Measurements from ENCODE around the gene GDF10. TPM values are rescaled to one million over a fixed set of nuclear protein-coding genes. Genes with fewer than 3 reads are reported as not detected.

The GDF10 gene
- total and polyA plus RNA-seq, 2 of the 13 experiments (the other 11 are each of a cell fraction or from before 2014, with no cell fraction given), result 0.03 TPM; not detected in 1

GRCh38 chr10:47255866-47256265 is 44.1 kb upstream of the GDF10 start:
- ATAC-seq, result no peak
- TF ChIP-seq HCFC1 (IDR thresholded peaks at IDR 0.05; ENCODE audit: low read depth, low read length) (no peak), MYNN (CRISPR knock-in tag; IDR thresholded peaks at IDR 0.05; ENCODE audit: low read depth) (no peak), CHCHD3 (CRISPR knock-in tag; IDR thresholded peaks at IDR 0.05) (no peak), ZNF709 (CRISPR knock-in tag; IDR thresholded peaks at IDR 0.05) (no peak), ZNF605 (CRISPR knock-in tag; IDR thresholded peaks at IDR 0.05) (no peak), SP2 (CRISPR knock-in tag; IDR thresholded peaks at IDR 0.05) (no peak), PITX1 (CRISPR knock-in tag; IDR thresholded peaks at IDR 0.05) (no peak), ZKSCAN5 (CRISPR knock-in tag; IDR thresholded peaks at IDR 0.05) (no peak)
- TF ChIP-seq, protein P1, sequence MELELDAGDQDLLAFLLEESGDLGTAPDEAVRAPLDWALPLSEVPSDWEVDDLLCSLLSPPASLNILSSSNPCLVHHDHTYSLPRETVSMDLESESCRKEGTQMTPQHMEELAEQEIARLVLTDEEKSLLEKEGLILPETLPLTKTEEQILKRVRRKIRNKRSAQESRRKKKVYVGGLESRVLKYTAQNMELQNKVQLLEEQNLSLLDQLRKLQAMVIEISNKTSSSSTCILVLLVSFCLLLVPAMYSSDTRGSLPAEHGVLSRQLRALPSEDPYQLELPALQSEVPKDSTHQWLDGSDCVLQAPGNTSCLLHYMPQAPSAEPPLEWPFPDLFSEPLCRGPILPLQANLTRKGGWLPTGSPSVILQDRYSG (CRISPR knock-in tag; IDR thresholded peaks at IDR 0.05), result no peak
- TF ChIP-seq, protein P2, sequence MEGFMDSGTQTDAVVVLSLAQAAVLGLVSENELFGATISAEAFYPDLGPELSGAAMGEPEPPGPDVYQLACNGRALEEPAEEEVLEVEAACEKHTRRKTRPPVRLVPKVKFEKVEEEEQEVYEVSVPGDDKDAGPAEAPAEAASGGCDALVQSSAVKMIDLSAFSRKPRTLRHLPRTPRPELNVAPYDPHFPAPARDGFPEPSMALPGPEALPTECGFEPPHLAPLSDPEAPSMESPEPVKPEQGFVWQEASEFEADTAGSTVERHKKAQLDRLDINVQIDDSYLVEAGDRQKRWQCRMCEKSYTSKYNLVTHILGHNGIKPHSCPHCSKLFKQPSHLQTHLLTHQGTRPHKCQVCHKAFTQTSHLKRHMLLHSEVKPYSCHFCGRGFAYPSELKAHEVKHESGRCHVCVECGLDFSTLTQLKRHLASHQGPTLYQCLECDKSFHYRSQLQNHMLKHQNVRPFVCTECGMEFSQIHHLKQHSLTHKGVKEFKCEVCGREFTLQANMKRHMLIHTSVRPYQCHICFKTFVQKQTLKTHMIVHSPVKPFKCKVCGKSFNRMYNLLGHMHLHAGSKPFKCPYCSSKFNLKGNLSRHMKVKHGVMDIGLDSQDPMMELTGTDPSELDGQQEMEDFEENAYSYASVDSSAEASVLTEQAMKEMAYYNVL (CRISPR knock-in tag; IDR thresholded peaks at IDR 0.05; ENCODE audit: borderline replicate concordance), result no peak
- TF ChIP-seq, protein P3, sequence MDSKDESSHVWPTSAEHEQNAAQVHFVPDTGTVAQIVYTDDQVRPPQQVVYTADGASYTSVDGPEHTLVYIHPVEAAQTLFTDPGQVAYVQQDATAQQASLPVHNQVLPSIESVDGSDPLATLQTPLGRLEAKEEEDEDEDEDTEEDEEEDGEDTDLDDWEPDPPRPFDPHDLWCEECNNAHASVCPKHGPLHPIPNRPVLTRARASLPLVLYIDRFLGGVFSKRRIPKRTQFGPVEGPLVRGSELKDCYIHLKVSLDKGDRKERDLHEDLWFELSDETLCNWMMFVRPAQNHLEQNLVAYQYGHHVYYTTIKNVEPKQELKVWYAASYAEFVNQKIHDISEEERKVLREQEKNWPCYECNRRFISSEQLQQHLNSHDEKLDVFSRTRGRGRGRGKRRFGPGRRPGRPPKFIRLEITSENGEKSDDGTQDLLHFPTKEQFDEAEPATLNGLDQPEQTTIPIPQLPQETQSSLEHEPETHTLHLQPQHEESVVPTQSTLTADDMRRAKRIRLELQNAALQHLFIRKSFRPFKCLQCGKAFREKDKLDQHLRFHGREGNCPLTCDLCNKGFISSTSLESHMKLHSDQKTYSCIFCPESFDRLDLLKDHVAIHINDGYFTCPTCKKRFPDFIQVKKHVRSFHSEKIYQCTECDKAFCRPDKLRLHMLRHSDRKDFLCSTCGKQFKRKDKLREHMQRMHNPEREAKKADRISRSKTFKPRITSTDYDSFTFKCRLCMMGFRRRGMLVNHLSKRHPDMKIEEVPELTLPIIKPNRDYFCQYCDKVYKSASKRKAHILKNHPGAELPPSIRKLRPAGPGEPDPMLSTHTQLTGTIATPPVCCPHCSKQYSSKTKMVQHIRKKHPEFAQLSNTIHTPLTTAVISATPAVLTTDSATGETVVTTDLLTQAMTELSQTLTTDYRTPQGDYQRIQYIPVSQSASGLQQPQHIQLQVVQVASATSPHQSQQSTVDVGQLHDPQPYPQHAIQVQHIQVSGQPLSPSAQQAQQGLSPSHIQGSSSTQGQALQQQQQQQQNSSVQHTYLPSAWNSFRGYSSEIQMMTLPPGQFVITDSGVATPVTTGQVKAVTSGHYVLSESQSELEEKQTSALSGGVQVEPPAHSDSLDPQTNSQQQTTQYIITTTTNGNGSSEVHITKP (CRISPR knock-in tag; IDR thresholded peaks at IDR 0.05; ENCODE audit: low read depth), result no peak
- TF ChIP-seq, protein P4, sequence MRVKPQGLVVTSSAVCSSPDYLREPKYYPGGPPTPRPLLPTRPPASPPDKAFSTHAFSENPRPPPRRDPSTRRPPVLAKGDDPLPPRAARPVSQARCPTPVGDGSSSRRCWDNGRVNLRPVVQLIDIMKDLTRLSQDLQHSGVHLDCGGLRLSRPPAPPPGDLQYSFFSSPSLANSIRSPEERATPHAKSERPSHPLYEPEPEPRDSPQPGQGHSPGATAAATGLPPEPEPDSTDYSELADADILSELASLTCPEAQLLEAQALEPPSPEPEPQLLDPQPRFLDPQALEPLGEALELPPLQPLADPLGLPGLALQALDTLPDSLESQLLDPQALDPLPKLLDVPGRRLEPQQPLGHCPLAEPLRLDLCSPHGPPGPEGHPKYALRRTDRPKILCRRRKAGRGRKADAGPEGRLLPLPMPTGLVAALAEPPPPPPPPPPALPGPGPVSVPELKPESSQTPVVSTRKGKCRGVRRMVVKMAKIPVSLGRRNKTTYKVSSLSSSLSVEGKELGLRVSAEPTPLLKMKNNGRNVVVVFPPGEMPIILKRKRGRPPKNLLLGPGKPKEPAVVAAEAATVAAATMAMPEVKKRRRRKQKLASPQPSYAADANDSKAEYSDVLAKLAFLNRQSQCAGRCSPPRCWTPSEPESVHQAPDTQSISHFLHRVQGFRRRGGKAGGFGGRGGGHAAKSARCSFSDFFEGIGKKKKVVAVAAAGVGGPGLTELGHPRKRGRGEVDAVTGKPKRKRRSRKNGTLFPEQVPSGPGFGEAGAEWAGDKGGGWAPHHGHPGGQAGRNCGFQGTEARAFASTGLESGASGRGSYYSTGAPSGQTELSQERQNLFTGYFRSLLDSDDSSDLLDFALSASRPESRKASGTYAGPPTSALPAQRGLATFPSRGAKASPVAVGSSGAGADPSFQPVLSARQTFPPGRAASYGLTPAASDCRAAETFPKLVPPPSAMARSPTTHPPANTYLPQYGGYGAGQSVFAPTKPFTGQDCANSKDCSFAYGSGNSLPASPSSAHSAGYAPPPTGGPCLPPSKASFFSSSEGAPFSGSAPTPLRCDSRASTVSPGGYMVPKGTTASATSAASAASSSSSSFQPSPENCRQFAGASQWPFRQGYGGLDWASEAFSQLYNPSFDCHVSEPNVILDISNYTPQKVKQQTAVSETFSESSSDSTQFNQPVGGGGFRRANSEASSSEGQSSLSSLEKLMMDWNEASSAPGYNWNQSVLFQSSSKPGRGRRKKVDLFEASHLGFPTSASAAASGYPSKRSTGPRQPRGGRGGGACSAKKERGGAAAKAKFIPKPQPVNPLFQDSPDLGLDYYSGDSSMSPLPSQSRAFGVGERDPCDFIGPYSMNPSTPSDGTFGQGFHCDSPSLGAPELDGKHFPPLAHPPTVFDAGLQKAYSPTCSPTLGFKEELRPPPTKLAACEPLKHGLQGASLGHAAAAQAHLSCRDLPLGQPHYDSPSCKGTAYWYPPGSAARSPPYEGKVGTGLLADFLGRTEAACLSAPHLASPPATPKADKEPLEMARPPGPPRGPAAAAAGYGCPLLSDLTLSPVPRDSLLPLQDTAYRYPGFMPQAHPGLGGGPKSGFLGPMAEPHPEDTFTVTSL (CRISPR knock-in tag; IDR thresholded peaks at IDR 0.05; ENCODE audit: borderline replicate concordance), result no peak

More at GRCh38 chr10:47255866-47256265, 44.1 kb upstream of the GDF10 start:
- peaks cover 1 to 3% of the 10 kb centered on the region in 2 experiments; a peak in 3 of 5 replicates for H3K27me3 ChIP-seq (ENCODE audit: control insufficient read depth in 1 of 2, insufficient read depth in 2 of 2, low read length in 2 of 2)
- BruUV-seq (replicated peaks), result no TSS peak
- no peak overlapping the region for H2AFZ ChIP-seq (ENCODE audit: low read length)
- in situ Hi-C loops (cut with HindIII; ENCODE audit: extremely low pct_ligation_motif_present, low pct_unique_long_range_greater_than_20kb) (no loop called here), intact Hi-C loops (cut with micrococcal nuclease; ENCODE audit: unreplicated experiment) (no loop called here)
- H3K4me2 ChIP-seq (ENCODE audit: low read depth, low read length), result no peak overlapping the region
- no peaks in the 10 kb centered on the region for H3K79me2 ChIP-seq (ENCODE audit: insufficient read depth, low read length)
- no peak overlapping the region for H3K4me3 ChIP-seq (replicated peaks in 1 of 3; ENCODE audit: insufficient read depth in 1 of 3, low read depth in 2 of 3, low read length in 3 of 3)
- FAIRE-seq, result no peak
- H3K27ac ChIP-seq (ENCODE audit: extremely low read length, insufficient read depth, low read length), result no peak overlapping the region
- WGBS (ENCODE audit: low lambda C conversion rate), result no CpG with 5 or more reads among the region's 1 CpG
- DNase-seq (ENCODE audit: low spot score), result no peak
- no peaks in the 10 kb centered on the region for H3K36me3 ChIP-seq (replicated peaks in 1 of 2; ENCODE audit: control insufficient read depth in 1 of 2, insufficient read depth in 2 of 2, low read length in 2 of 2)
- POLR2A ChIA-PET, result no interaction called here
- H3K9ac ChIP-seq (ENCODE audit: insufficient read depth, low read depth, low read length), result no peak overlapping the region
- H3K4me1 ChIP-seq (ENCODE audit: insufficient read depth, low read length), result no peaks in the 10 kb centered on the region
- no peaks in the 10 kb centered on the region for H3K9me3 ChIP-seq (ENCODE audit: low read length)
- no peaks in the 10 kb centered on the region for H4K20me1 ChIP-seq (ENCODE audit: insufficient read depth, low read length)
- CTCF ChIA-PET (ENCODE audit: low intra/inter-chr PET ratio, low total read pairs), result no interaction called here

All from HepG2 (cell line).